ENCODE results near the gene TK2. TPM values are rescaled to one million over a fixed set of nuclear protein-coding genes. Genes with fewer than 3 reads are reported as not detected.
"Not testable (repeated sequence)": the region's sequence is repeated elsewhere in the genome, so short reads cannot be mapped to it uniquely, and the experiment has no call there.

TK2 gene
- polyA plus RNA-seq, 3 donors from 2014 or later: 8.2 to 19.9 (median 9.8) TPM

DNA sequence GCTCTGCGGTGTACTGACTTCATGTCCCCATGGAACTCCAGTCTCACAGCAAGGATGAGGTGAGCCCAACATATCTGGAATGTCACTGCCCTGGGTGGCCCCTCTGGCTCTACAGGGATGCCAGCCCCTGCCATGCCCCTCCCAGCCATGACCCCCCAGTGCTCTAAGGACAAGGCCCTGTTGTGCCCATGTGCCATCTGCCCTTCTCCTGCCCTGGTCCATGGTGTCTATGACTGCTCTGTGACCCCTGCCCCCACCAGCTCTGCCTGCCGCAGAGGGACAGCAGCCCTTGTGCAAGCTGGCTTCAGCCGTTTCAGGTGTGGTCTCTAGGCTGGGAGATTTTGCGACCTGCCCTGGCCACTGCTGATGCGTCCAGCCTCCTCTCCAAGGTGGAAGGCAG, 40.3 kb downstream of the TK2 start:
- peaks cover 0 to 3% (median 0%) of the 10 kb centered on the region in 3 donors for H3K27me3 Mint-ChIP-seq (ENCODE audit: low read depth in 3 of 3)
- no peak overlapping the region for H3K4me3 Mint-ChIP-seq
- no peak overlapping the region for H3K27ac Mint-ChIP-seq
- no peak for DNase-seq
- H3K4me1 Mint-ChIP-seq: peaks cover 4 to 7% of the 10 kb centered on the region in 2 donors
- no peaks in the 10 kb centered on the region for H3K9me3 Mint-ChIP-seq
- H3K36me3 Mint-ChIP-seq: peaks cover 0 to 15% (median 15%) of the 10 kb centered on the region in 3 donors

DNA sequence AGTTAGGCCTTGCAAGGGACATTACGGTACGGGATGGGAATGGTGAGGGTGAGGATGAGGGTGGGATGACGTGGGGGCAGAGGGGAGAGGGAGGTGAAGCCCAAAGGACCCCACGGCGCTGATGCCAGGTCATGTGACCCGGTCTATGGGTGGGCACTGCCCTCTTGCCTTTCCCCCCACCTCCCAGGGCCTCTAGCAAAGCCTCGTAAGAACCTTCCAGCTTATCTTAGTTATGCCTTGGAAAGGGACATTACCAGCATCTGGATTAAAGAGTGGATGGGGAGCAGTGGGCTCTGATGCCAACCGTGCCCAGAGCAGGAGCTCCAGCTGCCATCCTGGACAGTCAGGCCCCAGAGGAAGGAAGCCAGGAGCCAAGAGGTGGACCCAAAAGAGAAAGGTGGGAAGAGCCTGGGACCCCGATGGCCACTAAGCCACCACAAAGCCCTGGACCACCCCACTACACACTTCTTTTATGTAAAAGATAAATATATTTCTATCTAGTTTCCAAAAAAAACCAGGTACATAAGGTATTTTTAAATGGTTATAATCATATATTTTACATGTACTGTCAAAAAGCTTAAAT, 40.9 kb downstream of the TK2 start:
- Mint-ChIP-seq H3K9me3 (no peaks in the 10 kb centered on the region), H3K36me3 (peaks cover 0 to 15% (median 15%) of the 10 kb centered on the region in 3 donors), H3K27ac (no peak overlapping the region), H3K4me3 (no peak overlapping the region), H3K4me1 (peaks cover 4 to 7% of the 10 kb centered on the region in 2 donors), H3K27me3 (ENCODE audit: low read depth in 3 of 3) (peaks cover 0 to 3% (median 1%) of the 10 kb centered on the region in 3 donors)
- DNase-seq: no peak

DNA sequence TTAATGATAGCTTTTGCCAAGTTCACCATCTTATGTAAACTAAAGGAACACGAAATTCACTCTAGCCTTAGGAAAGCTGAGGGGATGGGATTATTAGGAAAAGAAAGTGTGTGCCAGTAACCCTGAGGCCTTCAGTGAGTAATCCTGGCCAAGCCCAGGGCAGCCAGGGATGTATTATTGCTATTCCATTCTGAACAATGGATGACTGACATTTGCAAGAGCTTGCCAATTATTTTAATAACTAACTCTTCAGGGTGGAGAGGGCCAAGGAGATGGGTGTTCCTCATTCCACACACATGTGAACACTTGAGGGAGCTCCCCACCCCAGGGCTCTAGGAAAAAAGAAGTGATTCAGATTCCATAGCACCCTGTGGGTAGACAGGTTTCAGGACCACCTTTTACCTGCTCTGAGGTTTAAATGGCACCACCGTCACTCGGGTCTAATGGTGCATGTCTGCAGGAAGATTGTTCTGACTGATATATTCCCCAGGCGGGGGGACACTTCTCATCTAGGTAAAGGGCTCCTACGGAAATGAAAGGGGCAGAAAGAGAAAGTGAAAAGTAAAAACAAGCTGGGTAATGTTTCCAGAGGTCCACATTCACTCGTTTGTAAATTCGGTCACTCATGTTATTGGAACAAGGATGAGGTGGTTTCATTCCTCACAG, 41.5 kb downstream of the TK2 start:
- Mint-ChIP-seq H3K27ac (peak overlapping the region in 1 of 6 donors; percentile 21), H3K36me3 (peaks cover 0 to 15% (median 15%) of the 10 kb centered on the region in 3 donors), H3K9me3 (no peaks in the 10 kb centered on the region), H3K27me3 (ENCODE audit: low read depth in 3 of 3) (peaks cover 0 to 3% (median 2%) of the 10 kb centered on the region in 3 donors), H3K4me3 (no peak overlapping the region), H3K4me1 (peaks cover 4 to 7% of the 10 kb centered on the region in 2 donors)
- no peak for DNase-seq

DNA sequence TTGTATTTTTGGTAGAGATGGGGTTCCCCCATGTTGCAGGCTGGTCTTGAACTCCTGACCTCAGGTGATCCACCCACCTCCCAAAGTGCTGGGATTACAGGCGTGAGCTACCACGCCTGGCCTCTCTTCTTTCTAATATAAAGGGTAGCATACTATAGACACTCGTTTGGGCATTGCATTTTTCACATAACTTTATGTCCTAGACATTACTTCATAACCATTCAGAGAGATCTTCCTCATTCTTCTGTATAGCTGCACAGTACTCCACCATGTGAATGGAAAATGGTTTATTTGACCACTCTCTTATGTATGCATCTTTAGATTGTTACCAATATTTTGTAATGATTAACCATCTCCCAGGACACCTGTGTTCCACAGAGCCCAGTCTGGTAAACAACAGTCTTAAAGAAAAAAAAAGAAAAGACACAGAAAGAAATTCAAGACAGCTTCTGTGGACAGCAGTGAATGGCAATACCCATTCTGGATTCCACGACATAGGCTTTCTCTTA, 42.1 kb downstream of the TK2 start:
- H3K4me1 Mint-ChIP-seq: peaks cover 4 to 7% of the 10 kb centered on the region in 2 donors
- H3K36me3 Mint-ChIP-seq: peaks cover 0 to 11% (median 11%) of the 10 kb centered on the region in 3 donors
- peak overlapping the region in 1 of 6 donors; percentile 21 for H3K27ac Mint-ChIP-seq
- H3K4me3 Mint-ChIP-seq: no peak overlapping the region
- H3K27me3 Mint-ChIP-seq (ENCODE audit: low read depth in 3 of 3): peaks cover 0 to 6% (median 2%) of the 10 kb centered on the region in 3 donors
- DNase-seq: no peak
- H3K9me3 Mint-ChIP-seq: no peaks in the 10 kb centered on the region

DNA sequence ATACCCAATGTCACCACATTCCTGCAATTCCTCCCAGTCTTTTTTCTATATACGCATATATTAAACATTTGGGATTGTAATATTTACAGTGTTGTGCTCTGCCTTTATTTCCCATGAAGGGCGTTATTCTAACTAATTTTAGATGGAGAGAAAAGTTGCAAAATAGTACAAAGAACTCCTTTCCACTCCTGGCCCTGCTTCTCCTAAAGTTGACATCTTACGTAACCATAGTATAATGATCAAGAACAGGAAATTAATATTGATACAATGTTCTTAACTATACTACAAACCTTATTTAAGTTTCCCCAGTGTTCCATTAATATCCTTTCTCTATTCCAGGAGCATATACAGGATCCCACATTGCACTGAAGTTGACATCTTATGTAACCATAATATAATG, 46.3 kb downstream of the TK2 start:
- Mint-ChIP-seq H3K4me3 (no peak overlapping the region), H3K27me3 (ENCODE audit: low read depth in 3 of 3) (peaks cover 0 to 3% (median 2%) of the 10 kb centered on the region in 3 donors), H3K9me3 (no peaks in the 10 kb centered on the region), H3K4me1 (no peaks in the 10 kb centered on the region), H3K27ac (no peak overlapping the region), H3K36me3 (peaks cover 0 to 6% (median 5%) of the 10 kb centered on the region in 3 donors)
- no peak for DNase-seq

DNA sequence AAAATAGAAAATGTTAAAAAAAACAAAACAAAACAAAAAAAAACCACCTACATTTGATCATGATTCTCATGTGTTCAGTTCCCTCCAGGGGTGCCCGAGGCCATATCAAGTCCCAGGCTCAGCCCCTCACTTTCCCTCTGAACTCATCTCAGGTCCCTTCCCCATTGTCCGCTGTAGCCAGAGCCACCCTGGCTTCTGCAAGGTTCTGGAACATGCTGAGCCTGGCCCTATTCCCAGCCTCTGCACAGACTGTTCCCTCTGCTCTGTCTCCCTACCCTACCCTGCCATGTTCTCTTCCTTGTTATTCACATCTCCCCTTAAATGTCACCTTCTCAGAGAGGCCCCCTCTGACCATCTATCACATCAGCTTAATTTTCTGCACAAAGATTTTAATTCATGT, 46.9 kb downstream of the TK2 start:
- Mint-ChIP-seq H3K4me1 (no peaks in the 10 kb centered on the region), H3K4me3 (no peak overlapping the region), H3K36me3 (peaks cover 0 to 8% (median 7%) of the 10 kb centered on the region in 3 donors), H3K27ac (peak overlapping the region in 1 of 6 donors; percentile 13), H3K27me3 (ENCODE audit: low read depth in 3 of 3) (peaks cover 0 to 4% (median 2%) of the 10 kb centered on the region in 3 donors), H3K9me3 (no peaks in the 10 kb centered on the region)
- DNase-seq: no peak

DNA sequence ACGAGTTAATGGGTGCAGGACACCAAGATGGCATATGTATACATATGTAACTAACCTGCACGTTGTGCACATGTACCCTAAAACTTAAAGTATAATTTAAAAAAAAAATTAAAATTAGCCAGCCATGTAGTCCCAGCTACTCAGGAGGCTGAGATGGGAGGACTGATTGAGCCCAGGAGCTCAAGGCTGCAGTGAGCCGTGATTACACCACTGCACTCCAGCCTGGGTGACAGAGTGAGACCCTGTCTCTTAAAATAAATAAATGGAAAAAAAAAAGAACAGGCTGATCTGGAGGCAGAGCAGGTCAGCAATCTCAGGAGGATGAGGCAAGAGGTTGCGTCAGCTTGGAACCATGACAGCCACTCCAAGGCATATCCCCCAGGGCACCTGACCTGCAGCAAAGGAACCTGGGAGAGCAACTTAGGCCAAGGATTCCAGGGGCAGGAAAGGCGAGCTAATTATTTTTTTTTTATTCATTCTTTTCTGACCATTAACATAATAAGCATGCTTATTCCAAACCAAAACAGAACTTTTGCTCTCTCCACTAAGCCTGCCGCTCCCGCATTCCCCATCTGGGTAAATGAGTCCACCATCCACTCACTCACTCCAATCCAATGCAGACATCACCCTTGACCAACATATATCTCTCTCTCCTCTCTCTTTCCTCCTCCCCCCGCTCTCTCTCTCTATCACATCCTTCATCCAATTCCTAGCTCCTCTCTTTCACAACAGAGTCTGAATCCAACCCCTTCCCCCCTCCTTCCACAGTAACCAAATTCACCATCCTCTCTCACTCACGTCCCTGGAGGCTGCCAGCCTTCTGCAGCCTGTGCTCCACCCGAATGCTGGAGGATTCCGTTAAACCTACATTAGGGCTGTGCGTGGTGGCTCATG, 47.7 kb downstream of the TK2 start:
- H3K27ac Mint-ChIP-seq: peak overlapping the region in 1 of 6 donors; percentile 34
- H3K27me3 Mint-ChIP-seq (ENCODE audit: low read depth in 3 of 3): peaks cover 0 to 4% (median 2%) of the 10 kb centered on the region in 3 donors
- H3K36me3 Mint-ChIP-seq: peaks cover 0 to 8% (median 3%) of the 10 kb centered on the region in 3 donors
- DNase-seq: no peak
- no peaks in the 10 kb centered on the region for H3K9me3 Mint-ChIP-seq
- H3K4me1 Mint-ChIP-seq: no peaks in the 10 kb centered on the region
- no peak overlapping the region for H3K4me3 Mint-ChIP-seq

DNA sequence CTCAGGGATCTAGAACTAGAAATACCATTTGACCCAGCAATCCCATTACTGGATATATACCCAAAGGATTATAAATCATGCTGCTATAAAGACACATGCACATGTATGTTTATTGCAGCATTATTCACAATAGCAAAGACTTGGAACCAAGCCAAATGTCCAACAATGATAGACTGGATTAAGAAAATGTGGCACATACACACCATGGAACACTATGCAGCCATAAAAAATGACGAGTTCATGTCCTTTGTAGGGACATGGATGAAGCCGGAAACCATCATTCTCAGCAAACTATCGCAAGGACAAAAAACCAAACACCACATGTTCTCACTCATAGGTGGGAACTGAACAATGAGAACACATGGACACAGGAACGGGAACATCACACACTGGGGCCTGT, 48.4 kb downstream of the TK2 start:
- not testable (repeated sequence) for H3K27me3 Mint-ChIP-seq (ENCODE audit: low read depth in 3 of 3); DNase-seq; H3K27ac Mint-ChIP-seq; H3K4me1 Mint-ChIP-seq; H3K4me3 Mint-ChIP-seq; H3K9me3 Mint-ChIP-seq; H3K36me3 Mint-ChIP-seq

DNA sequence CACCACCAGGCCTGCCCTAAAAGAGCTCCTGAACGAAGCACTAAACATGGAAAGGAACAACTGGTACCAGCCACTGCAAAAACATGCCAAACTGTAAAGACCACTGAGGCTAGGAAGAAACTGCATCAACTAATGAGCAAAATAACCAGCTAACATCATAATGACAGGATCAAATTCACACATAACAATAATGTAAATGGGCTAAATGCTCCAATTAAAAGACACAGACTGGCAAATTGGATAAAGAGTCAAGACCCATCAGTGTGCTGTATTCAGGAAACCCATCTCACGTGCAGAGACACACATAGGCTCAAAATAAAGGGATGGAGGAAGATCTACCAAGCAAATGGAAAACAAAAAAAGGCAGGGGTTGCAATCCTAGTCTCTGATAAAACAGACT, 52.0 kb downstream of the TK2 start:
- H3K4me1 Mint-ChIP-seq; H3K27ac Mint-ChIP-seq; H3K27me3 Mint-ChIP-seq (ENCODE audit: low read depth in 3 of 3); DNase-seq; H3K4me3 Mint-ChIP-seq; H3K9me3 Mint-ChIP-seq; H3K36me3 Mint-ChIP-seq: not testable (repeated sequence)

DNA sequence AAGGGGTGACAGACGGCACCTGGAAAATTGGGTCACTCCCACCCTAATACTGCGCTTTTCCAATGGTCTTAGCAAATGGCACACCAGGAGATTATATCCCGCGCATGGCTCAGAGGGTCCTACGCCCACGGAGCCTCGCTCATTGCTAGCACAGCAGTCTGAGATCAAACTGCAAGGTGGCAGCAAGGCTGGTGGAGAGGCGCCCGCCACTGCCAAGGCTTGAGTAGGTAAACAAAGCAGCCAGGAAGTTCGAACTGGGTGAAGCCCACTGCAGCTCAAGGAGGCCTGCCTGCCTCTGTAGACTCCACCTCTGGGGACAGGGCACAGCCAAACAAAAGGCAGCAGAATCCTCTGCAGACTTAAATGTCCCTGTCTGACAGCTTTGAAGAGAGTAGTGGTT, 53.7 kb downstream of the TK2 start:
- not testable (repeated sequence) for H3K36me3 Mint-ChIP-seq; H3K4me1 Mint-ChIP-seq; H3K4me3 Mint-ChIP-seq; DNase-seq; H3K27ac Mint-ChIP-seq; H3K27me3 Mint-ChIP-seq (ENCODE audit: low read depth in 3 of 3); H3K9me3 Mint-ChIP-seq

DNA sequence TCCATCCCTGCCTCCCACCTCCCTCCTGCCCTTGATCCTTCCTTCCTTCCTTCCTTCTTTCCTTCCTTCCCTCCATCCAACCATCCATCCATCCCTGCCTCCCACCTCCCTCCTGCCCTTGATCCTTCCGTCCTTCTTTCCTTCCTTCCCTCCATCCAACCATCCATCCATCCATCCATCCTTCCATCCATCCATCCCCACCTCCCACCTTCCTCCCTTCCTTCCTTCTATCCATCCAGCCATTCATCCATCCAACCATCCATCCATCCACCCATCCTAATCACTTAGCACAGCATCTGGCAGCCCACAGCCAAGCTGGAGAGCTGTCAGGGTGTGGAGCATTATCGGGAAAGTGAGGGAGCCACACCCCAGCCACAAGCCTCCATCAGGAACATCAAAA, 54.5 kb downstream of the TK2 start:
- Mint-ChIP-seq H3K27ac (peak overlapping the region in 1 of 6 donors; percentile 56), H3K4me1 (no peaks in the 10 kb centered on the region), H3K27me3 (ENCODE audit: low read depth in 3 of 3) (peaks cover 0 to 2% (median 0%) of the 10 kb centered on the region in 3 donors), H3K36me3 (peaks cover 0 to 8% (median 3%) of the 10 kb centered on the region in 3 donors), H3K9me3 (peaks cover 0 to 1% (median 0%) of the 10 kb centered on the region in 6 donors), H3K4me3 (no peak overlapping the region)
- DNase-seq: no peak

DNA sequence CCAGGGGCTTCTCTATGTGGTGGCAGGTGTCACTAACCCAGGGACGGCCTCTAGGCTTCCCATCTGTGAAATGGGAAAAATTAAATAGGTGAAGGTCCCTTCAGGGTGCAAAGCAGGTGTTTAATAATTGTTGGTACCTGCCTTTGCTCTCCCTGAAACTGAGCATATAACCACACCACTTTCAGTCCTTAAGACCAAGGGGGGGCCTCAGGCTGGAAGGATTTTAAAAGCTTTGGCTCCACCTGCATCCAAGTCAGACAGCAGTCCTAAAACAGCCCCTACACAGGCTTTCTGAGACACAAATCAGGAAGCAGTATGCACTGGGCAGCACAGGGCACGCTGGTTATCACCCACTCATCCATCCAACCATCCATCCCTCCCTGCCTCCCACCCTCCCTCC, 55.0 kb downstream of the TK2 start:
- Mint-ChIP-seq H3K4me3 (no peak overlapping the region), H3K36me3 (peaks cover 0 to 8% (median 3%) of the 10 kb centered on the region in 3 donors), H3K9me3 (peaks cover 0 to 1% (median 0%) of the 10 kb centered on the region in 6 donors), H3K27me3 (ENCODE audit: low read depth in 3 of 3) (peaks cover 0 to 2% (median 0%) of the 10 kb centered on the region in 3 donors), H3K27ac (no peak overlapping the region), H3K4me1 (no peaks in the 10 kb centered on the region)
- DNase-seq: no peak

DNA sequence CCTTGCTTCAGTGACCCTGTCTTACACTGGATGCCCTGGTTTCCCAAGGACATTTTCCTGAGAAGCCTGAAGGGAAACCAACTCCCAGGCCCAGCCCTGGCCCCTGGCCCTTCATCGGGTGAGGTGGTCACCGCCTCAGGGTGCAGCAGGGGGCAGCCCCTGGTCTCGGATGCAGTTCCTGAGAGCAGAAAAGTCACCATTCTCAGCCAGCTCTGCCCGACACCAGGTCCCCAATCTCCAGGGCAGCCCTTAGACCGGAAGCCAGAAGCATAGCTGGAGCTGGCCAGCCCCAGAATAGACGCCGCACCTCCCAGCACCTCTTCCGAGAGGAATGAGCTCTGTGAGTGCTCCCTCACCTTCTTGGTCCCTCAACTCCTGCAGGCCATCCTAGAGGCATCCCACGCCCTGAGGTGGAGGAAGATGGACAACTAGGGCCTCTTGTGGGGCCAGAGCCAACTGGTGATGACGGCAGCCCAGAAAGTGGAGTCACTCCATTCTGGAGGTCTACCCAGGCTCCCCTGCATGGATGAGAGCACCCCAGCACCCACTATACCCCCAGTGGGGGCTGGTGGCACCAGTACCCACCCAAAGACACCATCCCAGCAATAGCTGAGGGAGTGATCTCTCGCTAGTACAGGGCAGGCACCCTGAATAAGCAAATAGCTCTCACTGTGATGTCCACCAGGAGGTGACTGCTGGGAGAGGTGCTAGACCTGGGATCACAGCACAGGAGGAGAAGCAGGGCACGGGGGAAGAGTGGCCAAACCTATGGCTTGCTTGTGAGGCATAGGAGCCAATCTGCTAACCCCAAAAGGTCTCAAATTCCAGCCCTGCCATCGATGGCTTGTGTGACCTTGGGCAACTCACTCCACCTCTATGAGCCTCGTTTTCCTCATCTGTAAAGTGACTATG, 56.2 kb downstream of the TK2 start:
- Mint-ChIP-seq H3K27ac (no peak overlapping the region), H3K9me3 (peaks cover 0 to 1% (median 0%) of the 10 kb centered on the region in 6 donors), H3K4me3 (no peak overlapping the region), H3K4me1 (no peaks in the 10 kb centered on the region), H3K36me3 (peaks cover 0 to 12% (median 3%) of the 10 kb centered on the region in 3 donors), H3K27me3 (ENCODE audit: low read depth in 3 of 3) (peaks cover 0 to 2% (median 0%) of the 10 kb centered on the region in 3 donors)
- no peak for DNase-seq

Measured in immature natural killer cell (primary cell).